Activated CD4-positive, alpha-beta memory T cell treated with anti-CD3 and anti-CD28 coated beads for 36 hours (primary cell): ENCODE data around the gene GPS1. TPM values are rescaled to one million over a fixed set of nuclear protein-coding genes. Genes with fewer than 3 reads are reported as not detected.

Experiments used
- CTCF ChIA-PET: fragments of 350-600 bp; sonication (Branson Sonifier 250); formaldehyde crosslinking; loops from one replicate; lab custom pipeline; 2021; ENCODE audit warnings: antibody characterized with exemption, inconsistent platforms; lab: Charles Lee
- POLR2A ChIA-PET: fragments of 350-600 bp; sonication (Branson Sonifier 250); formaldehyde crosslinking; loops from one replicate; lab custom pipeline; 2021; ENCODE audit warnings: antibody characterized with exemption; lab: Charles Lee
- DNase-seq: peaks from one replicate; pipeline ENCODE4 v3.0.0-alpha.2; 2020
- H3K27ac Mint-ChIP-seq: one replicate; pipeline ENCODE4 v1.8.0; 2021; ENCODE audit warnings: mixed read lengths
- H3K27me3 Mint-ChIP-seq: one replicate; pipeline ENCODE4 v1.8.0; 2021; ENCODE audit warnings: mixed read lengths
- H3K36me3 Mint-ChIP-seq: one replicate; pipeline ENCODE4 v1.8.0; 2021; ENCODE audit warnings: mixed read lengths
- H3K4me1 Mint-ChIP-seq: one replicate; pipeline ENCODE4 v1.8.0; 2021; ENCODE audit warnings: low read depth, mixed read lengths
- H3K4me3 Mint-ChIP-seq: one replicate; pipeline ENCODE4 v1.8.0; 2021; ENCODE audit warnings: mild to moderate bottlenecking, mixed read lengths
- H3K9me3 Mint-ChIP-seq: one replicate; pipeline ENCODE4 v1.8.0; 2021; ENCODE audit warnings: mixed read lengths
- intact Hi-C: fragments of 100-400 bp; cut with micrococcal nuclease; formaldehyde crosslinking; loops from one replicate; pipeline ENCODE4 v1.15.1; 2023
- total RNA-seq, 2 experiments: library from RNA; stranded (reverse); gene quantifications; one replicate each; pipeline ENCODE4 v1.2.3, GENCODE V29; 2021

The GPS1 gene
- total RNA-seq, 2 experiments from 2014 or later, result 86.8 to 89.1 TPM

GRCh38 chr17:82049521-82049971, 2.2 kb upstream of the GPS1 start:
- ChIA-PET CTCF (interaction anchor here (0.5 to 1.7 kb wide), 2 partner anchors 19 to 51 kb away, joined by 3 to 10 read pairs; no protein-coding TSS in a partner anchor), POLR2A (no interaction called here)
- DNase-seq, result no peak
- H3K4me1 Mint-ChIP-seq, result peaks cover 21% of the 10 kb centered on the region
- intact Hi-C loops, result no loop called here
- no peaks in the 10 kb centered on the region for H3K27me3 Mint-ChIP-seq
- H3K36me3 Mint-ChIP-seq, result peaks cover 2% of the 10 kb centered on the region
- no peaks in the 10 kb centered on the region for H3K9me3 Mint-ChIP-seq
- H3K27ac Mint-ChIP-seq, result no peak overlapping the region
- H3K4me3 Mint-ChIP-seq, result no peak overlapping the region

- H3K4me3 Mint-ChIP-seq, result peak overlapping the region; percentile 83
- no peak overlapping the region for H3K27ac Mint-ChIP-seq
- H3K27me3 Mint-ChIP-seq, result no peaks in the 10 kb centered on the region
- no peaks in the 10 kb centered on the region for H3K9me3 Mint-ChIP-seq
- CTCF ChIA-PET, result interaction anchor here (1.2 to 1.7 kb wide), 4 partner anchors 13 to 91 kb away, joined by 3 to 10 read pairs (median 6); partner anchors contain the start of gene DCXR
- H3K36me3 Mint-ChIP-seq, result peaks cover 2% of the 10 kb centered on the region
- no peak for DNase-seq
- POLR2A ChIA-PET, result interaction anchor here (0.8 to 1.7 kb wide), 3 partner anchors 12 to 48 kb away, joined by 4 to 5 read pairs (median 4); partner anchors contain the start of genes DCXR, DUS1L and FASN
- H3K4me1 Mint-ChIP-seq, result peaks cover 21% of the 10 kb centered on the region
- intact Hi-C loops, result no loop called here
Observed at GRCh38 chr17:82050152-82050760, 1.4 kb upstream of the GPS1 start.

GRCh38 chr17:82050761-82051641, 697 bp upstream of the GPS1 start:
- H3K4me3 Mint-ChIP-seq, result peak overlapping the region; percentile 83
- H3K27ac Mint-ChIP-seq, result no peak overlapping the region
- H3K27me3 Mint-ChIP-seq, result no peaks in the 10 kb centered on the region
- ChIA-PET POLR2A (interaction anchor here (0.8 to 3.0 kb wide), 4 partner anchors 13 to 47 kb away, joined by 4 to 9 read pairs (median 4); partner anchors contain the start of genes DCXR, DUS1L and FASN), CTCF (interaction anchor here (1.2 to 1.7 kb wide), 4 partner anchors 13 to 92 kb away, joined by 3 to 10 read pairs (median 6); partner anchors contain the start of gene DCXR)
- peaks cover 21% of the 10 kb centered on the region for H3K4me1 Mint-ChIP-seq
- intact Hi-C loops, result no loop called here
- DNase-seq, result no peak
- no peaks in the 10 kb centered on the region for H3K9me3 Mint-ChIP-seq
- peaks cover 2% of the 10 kb centered on the region for H3K36me3 Mint-ChIP-seq

GRCh38 chr17:82052638-82053059, 951 bp downstream of the GPS1 start:
- POLR2A ChIA-PET, result interaction anchor here (1.0 to 3.0 kb wide), 2 partner anchors 11 to 15 kb away, joined by 3 to 9 read pairs; partner anchors contain the start of gene DCXR
- peaks cover 21% of the 10 kb centered on the region for H3K4me1 Mint-ChIP-seq
- H3K4me3 Mint-ChIP-seq, result peak overlapping the region; percentile 82
- CTCF ChIA-PET, result interaction anchor here (1.0 to 1.5 kb wide), 2 partner anchors 22 to 93 kb away, joined by 4 to 6 read pairs; partner anchors contain the start of gene RAC3
- H3K27me3 Mint-ChIP-seq, result no peaks in the 10 kb centered on the region
- H3K36me3 Mint-ChIP-seq, result peaks cover 3% of the 10 kb centered on the region
- intact Hi-C loops, result no loop called here
- DNase-seq, result no peak
- no peaks in the 10 kb centered on the region for H3K9me3 Mint-ChIP-seq
- H3K27ac Mint-ChIP-seq, result no peak overlapping the region

- ChIA-PET CTCF (interaction anchor here (1.1 to 1.5 kb wide), 2 partner anchors 22 to 94 kb away, joined by 3 to 6 read pairs; partner anchors contain the start of gene RAC3), POLR2A (interaction anchor here (0.5 to 3.0 kb wide), 2 partner anchors 15 to 105 kb away, joined by 3 to 9 read pairs; partner anchors contain the start of gene DCXR)
- DNase-seq, result no peak
- peaks cover 21% of the 10 kb centered on the region for H3K4me1 Mint-ChIP-seq
- no peak overlapping the region for H3K27ac Mint-ChIP-seq
- no peaks in the 10 kb centered on the region for H3K9me3 Mint-ChIP-seq
- intact Hi-C loops, result no loop called here
- no peaks in the 10 kb centered on the region for H3K27me3 Mint-ChIP-seq
- H3K4me3 Mint-ChIP-seq, result peak overlapping the region; percentile 82
- H3K36me3 Mint-ChIP-seq, result peaks cover 8% of the 10 kb centered on the region
Observed at GRCh38 chr17:82053130-82053529, 1.4 kb downstream of the GPS1 start.

- Mint-ChIP-seq H3K27ac (no peak overlapping the region), H3K36me3 (peaks cover 8% of the 10 kb centered on the region), H3K9me3 (no peaks in the 10 kb centered on the region), H3K4me3 (peak overlapping the region; percentile 82), H3K4me1 (peaks cover 21% of the 10 kb centered on the region), H3K27me3 (no peaks in the 10 kb centered on the region)
- CTCF ChIA-PET, result interaction anchor here (0.9 to 1.1 kb wide), 2 partner anchors 16 to 94 kb away, joined by 3 to 4 read pairs; partner anchors contain the start of gene DCXR
- DNase-seq, result no peak
- intact Hi-C loops, result no loop called here
- POLR2A ChIA-PET, result interaction anchor here (0.5 to 3.0 kb wide), 2 partner anchors 16 to 105 kb away, joined by 3 to 9 read pairs; partner anchors contain the start of gene DCXR
Observed at GRCh38 chr17:82053556-82054263, 2.0 kb downstream of the GPS1 start.

- no peak for DNase-seq
- ChIA-PET CTCF (interaction anchor here (0.6 to 1.3 kb wide), 3 partner anchors 17 to 95 kb away, joined by 3 to 4 read pairs (median 4); partner anchors contain the start of gene DCXR), POLR2A (no interaction called here)
- no peaks in the 10 kb centered on the region for H3K9me3 Mint-ChIP-seq
- no peaks in the 10 kb centered on the region for H3K27me3 Mint-ChIP-seq
- intact Hi-C loops, result no loop called here
- H3K4me3 Mint-ChIP-seq, result no peak overlapping the region
- peaks cover 8% of the 10 kb centered on the region for H3K36me3 Mint-ChIP-seq
- H3K27ac Mint-ChIP-seq, result no peak overlapping the region
- H3K4me1 Mint-ChIP-seq, result peaks cover 21% of the 10 kb centered on the region
Observed at GRCh38 chr17:82054351-82055022, 2.8 kb downstream of the GPS1 start.

- Mint-ChIP-seq H3K36me3 (peaks cover 8% of the 10 kb centered on the region), H3K4me3 (no peak overlapping the region), H3K4me1 (peaks cover 17% of the 10 kb centered on the region), H3K9me3 (no peaks in the 10 kb centered on the region), H3K27ac (no peak overlapping the region), H3K27me3 (no peaks in the 10 kb centered on the region)
- no peak for DNase-seq
- ChIA-PET CTCF (interaction anchor here (0.6 to 1.3 kb wide), 2 partner anchors 18 to 96 kb away, joined by 3 to 4 read pairs; partner anchors contain the start of gene DCXR), POLR2A (no interaction called here)
- intact Hi-C loops, result no loop called here
Observed at GRCh38 chr17:82055023-82055964, 3.6 kb downstream of the GPS1 start.

GRCh38 chr17:82055965-82056728, 4.4 kb downstream of the GPS1 start:
- no peaks in the 10 kb centered on the region for H3K9me3 Mint-ChIP-seq
- CTCF ChIA-PET, result no interaction called here
- POLR2A ChIA-PET, result interaction anchor here (1.0 kb wide), 1 partner anchor 10 kb away, joined by 4 read pairs; no protein-coding TSS in a partner anchor
- H3K27ac Mint-ChIP-seq, result no peak overlapping the region
- H3K4me3 Mint-ChIP-seq, result no peak overlapping the region
- peaks cover 11% of the 10 kb centered on the region for H3K4me1 Mint-ChIP-seq
- no peak for DNase-seq
- H3K27me3 Mint-ChIP-seq, result no peaks in the 10 kb centered on the region
- intact Hi-C loops, result no loop called here
- H3K36me3 Mint-ChIP-seq, result peaks cover 6% of the 10 kb centered on the region
